HG02610 (cell line): ENCODE results near the gene PLS1.
"Not testable (repeated sequence)": the region's sequence is repeated elsewhere in the genome, so short reads cannot be mapped to it uniquely, and the experiment has no call there.

Experiments used
- ATAC-seq: cut with Tn5 transposase; IDR thresholded peaks from one replicate; pipeline ENCODE4 v1.9.1; 2021; ENCODE audit warnings: mild to moderate bottlenecking, moderate library complexity; ENCODE audit not compliant: unreplicated experiment

PLS1 gene, protein sequence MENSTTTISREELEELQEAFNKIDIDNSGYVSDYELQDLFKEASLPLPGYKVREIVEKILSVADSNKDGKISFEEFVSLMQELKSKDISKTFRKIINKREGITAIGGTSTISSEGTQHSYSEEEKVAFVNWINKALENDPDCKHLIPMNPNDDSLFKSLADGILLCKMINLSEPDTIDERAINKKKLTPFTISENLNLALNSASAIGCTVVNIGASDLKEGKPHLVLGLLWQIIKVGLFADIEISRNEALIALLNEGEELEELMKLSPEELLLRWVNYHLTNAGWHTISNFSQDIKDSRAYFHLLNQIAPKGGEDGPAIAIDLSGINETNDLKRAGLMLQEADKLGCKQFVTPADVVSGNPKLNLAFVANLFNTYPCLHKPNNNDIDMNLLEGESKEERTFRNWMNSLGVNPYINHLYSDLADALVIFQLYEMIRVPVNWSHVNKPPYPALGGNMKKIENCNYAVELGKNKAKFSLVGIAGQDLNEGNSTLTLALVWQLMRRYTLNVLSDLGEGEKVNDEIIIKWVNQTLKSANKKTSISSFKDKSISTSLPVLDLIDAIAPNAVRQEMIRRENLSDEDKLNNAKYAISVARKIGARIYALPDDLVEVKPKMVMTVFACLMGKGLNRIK

DNA sequence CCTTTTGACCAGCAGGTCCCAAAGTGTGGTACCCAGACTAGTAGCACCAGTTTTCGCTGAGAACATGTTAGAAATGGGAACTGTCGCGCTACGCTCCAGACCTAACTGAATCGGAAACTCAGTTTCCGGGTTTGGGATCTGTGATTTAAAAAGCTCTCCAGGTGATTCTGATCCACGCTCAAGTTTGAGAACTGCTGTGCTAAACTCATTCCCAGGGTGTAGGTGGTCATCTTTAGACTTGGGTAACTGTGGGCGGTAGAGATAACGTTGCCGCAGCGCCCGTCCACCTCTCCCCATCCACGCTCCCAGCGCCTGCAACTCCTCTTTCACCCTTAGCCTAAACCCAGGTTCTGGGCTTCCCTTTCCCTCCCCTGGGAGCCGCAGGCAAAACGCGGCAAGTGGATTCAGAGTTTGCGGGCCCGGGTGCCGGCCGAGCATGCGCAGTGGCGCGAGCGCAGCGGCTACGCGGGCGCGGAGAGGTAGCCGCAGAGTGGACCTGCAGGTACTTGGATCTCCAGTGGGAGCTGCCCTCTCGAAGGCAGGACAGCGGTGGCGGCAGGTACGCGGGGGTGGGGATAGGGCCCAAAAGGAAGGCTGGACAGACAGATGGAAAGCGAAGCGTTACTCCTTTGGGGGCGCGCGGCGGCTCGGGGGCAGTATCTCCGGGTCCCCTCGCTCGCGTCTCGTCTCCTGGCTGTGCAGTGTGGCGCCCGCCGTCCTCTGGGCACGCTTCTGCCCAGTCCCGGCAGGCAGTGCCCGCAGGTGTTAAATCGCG is at the start of gene PLS1:
TSS of gene PLS1 (plus strand) at position 443 of the 775 bp plus-strand sequence. CDS start 67,845 bp downstream, outside the sequence.
- ATAC-seq = peak; percentile 86

DNA sequence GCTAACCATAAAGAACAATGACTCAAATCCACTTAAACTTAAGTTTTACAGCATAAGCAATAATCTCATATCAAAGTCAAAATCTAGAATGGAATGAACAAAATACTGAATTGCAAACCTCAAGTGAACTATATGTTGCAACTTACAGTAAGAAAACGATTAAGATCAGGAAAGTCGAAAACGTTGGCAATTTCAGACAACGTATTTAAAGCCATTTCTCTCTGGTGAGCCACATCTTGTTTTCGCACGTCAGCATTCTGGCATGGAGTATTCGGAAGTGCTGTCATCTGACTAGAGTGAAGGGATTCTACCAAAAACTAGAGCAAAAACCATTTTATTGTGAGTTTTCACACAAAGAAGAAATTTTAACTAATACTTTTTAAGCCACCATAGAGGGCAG is 46.2 kb upstream of the PLS1 start:
- no peak for ATAC-seq

DNA sequence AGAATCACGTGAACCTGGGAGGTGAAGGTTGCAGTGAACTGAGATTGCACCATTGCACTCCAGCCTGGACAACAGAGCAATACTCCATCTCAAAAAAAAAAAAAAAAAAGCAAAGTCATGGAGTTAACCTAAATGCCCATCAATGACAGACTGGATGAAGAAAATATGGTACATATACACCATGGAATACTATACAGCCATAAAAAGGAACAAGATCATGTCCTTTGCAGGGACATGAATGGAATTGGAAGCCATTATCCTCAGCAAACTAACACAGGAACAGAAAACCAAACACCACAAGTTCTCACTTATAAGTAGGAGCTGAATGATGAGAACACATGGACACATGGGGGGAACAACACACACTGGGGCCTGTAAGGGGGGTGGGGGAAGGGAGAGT is 43.6 kb upstream of the PLS1 start:
- ATAC-seq = not testable (repeated sequence)

DNA sequence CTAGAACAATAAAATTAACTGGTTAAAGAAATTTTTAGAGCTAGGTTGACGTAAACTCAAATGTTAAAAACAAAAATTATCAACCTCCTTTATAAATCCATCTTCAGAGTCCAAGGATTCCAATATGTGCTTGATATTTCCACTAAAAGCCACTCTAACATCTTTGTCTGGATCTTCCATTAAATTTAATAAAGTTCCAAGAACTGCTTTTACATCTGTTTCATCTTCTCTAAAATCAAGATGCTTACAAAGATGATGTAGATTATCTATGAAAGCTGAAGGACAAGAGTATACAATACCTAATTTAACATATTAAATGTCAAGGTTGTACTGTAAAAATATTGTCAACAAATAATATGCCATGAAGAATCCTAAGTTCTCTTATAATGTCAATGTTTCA is 42.5 kb upstream of the PLS1 start:
- ATAC-seq = no peak

DNA sequence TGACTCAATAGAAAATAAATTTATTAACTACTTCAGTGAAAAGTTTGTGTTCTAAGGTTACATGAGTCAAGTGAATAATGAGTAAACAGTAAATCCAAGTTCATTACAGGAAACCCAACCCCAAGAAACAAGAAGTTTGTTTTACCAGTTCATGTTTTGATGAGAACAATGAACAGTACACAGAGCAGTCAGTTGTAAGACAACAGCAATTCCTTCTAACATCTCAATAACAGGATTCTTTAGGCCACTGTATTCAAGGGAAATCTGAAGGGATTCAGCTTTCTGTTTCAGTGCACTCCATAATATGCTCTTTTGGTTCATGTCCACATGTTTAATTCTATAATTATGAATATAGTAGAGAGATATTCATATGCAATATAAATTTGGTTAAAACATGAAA is 36.1 kb upstream of the PLS1 start:
- ATAC-seq = no peak

DNA sequence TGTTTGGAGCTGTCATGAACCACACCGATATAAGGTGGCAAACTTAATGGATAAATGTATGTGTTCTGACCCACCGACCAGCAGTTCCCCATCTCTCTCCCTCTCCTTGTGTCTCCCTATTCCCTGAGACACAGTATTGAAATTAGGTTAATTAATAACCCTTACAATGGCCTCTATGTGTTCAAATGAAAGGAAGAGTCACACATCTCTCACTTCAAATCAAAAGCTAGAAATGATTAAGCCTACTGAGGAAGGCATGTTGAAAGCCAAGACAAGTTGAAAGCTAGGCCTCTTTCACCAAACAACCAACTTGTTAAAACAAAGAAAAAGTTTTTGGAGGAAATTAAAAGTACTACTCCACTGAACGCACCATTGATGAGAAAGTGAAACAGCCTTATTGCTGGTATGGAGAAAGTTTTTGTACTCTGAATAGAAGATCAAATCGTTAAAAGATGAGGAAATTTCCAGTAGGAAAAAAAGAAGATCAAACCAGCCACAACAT is 32.6 kb upstream of the PLS1 start:
- no peak for ATAC-seq

DNA sequence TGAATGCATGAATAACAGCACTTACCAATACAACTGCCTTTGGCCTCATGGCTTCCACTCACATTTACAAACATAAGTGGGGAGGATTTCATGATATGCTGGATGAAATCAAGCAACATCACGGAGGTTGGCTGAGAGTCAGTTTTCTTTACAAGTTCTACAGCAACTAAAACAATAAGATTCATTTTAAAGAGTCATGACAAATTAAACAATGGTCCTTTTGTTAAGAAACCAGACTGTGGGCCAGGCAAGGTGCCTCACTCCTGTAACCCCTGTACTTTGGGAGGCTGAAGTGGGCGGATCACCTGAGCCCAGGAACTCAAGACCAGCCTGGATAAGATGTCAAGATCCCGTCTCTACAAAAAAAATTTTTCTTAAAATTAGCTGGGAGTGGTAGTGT is 30.1 kb upstream of the PLS1 start:
- ATAC-seq = no peak

DNA sequence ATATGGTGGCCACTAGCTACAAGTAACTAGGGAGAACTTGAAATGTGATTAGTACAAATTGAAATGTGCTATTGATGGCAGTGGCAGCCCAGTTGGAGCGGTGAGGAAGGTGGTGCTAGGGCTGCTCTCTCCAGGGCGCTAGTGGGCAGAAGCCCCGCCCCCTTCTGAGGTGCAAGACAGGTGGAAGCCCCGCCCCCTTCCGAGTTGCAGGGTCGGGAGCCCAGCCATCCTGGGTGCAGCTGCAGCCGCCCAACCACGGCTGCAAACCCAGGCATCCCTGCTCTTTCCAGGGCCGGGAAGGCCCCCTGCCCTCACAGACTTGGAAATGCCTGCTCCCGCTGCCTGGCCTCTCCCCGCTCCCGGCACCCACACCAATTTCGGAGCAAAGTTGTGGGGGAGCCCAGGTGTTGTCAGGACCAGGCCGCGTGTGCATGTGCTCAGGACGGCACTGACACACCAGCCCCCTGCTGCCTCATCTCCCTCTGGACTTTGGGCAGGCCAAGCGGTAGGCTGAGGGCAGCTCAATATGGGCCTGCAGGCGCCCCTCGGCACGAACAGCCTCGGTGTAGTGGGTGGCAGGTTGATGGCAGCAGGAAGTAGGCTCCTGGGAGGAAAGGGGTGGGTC is 27.7 kb upstream of the PLS1 start:
- ATAC-seq = no peak

DNA sequence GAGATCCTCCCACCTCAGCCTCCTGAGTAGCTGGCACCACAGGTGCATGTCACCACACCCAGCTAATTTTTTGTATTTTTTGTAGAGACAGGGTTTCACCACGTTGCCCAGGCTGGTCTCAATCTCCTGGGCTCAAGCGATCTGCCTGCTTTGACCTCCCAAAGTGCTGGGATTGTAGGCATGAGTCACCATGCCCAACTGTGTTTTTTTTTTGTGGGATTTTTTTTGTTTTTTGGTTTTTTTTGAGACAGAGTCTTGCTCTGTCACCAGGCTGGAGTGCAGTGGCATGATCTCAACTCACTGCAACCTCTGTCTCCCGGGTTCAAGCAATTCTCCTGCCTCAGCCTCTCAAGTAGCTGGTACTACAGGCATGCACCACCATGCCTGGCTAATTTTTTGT is 26.8 kb upstream of the PLS1 start:
- ATAC-seq = not testable (repeated sequence)

DNA sequence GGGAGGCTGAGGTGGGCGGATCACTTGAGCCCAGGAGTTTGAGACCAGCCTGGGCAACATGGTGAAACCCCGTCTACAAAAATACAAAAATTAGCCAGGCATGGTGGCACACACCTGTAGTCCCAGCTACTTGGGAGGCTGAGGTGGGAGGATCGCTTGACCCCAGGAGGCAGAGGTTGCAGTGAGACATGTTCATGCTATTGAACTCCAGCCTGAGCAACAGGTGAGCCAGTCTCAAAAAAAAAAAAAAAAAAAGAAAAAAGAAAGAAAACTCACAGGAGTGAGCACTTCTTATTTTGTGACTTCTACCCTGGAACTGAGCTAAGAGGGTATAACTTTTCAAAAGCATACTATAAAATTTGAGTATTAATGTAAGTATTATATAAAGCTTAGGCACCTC is 22.0 kb upstream of the PLS1 start:
- ATAC-seq = not testable (repeated sequence)

DNA sequence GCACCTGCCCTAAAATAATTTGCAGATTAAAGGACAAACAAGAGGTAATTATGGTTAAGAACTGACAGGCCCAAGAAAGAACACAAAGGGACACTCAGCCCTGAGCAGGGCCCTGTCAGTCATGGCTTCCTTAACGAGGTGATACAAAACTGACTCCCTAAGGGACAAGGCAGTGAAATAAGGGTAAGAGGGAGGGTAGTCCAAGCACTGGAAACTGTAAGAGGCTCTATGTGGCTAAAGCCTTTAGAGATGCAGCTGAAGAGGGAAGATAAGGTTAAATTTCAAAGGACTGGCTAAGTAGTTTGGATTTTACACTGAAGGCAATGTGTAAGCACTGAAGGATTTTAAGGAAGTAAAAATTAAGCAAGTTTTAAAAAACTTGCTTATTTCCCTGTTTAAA is 21.5 kb upstream of the PLS1 start:
- ATAC-seq = no peak

DNA sequence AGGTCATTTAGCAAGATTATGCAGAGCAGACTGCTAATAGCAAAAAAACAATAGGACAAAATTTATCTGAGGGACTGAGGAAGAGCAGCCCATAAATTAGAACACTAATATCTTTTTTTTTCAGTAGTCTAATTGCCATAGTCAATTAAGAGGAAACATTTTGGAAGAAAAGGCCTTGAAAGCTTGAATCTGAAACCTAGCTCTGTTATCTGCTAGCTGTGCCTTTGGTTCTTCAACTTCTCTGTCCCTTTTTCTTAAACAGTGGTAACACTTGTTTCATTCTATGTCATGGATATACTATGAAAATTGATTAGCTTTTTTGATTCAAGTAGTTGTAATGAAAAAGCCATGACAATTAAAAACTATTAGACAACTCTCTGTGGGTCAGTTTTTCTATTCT is 19.4 kb upstream of the PLS1 start:
- no peak for ATAC-seq

DNA sequence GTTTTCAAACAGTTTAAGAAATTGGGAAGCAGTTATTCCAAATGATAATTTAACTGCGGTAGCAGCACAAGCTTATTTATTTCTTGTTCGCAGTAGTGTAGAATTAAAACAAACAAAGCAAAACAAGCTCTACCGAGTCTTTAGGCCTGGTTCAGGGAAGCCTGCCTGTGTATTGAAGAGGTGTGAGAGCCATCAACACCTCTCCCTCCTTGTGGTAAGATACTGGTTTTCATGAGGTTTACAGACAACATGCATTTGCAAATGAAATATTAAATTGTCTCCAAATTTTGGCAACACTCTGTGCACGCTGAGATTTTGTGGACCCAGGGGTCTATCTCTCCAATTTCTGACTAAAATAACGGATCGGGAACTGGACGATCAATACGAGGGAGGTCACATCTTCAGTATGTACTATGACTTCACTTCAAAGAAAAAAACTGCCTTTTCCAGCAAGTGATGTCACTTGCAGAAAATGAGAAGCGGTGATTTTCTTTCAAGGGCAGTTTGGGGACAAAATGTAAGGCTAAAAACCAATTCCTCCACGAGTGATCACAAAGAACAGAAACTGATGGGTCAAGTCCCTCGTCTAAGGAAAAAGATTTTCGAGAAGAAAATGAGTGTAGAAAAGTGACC is 18.4 kb upstream of the PLS1 start:
- ATAC-seq = no peak

DNA sequence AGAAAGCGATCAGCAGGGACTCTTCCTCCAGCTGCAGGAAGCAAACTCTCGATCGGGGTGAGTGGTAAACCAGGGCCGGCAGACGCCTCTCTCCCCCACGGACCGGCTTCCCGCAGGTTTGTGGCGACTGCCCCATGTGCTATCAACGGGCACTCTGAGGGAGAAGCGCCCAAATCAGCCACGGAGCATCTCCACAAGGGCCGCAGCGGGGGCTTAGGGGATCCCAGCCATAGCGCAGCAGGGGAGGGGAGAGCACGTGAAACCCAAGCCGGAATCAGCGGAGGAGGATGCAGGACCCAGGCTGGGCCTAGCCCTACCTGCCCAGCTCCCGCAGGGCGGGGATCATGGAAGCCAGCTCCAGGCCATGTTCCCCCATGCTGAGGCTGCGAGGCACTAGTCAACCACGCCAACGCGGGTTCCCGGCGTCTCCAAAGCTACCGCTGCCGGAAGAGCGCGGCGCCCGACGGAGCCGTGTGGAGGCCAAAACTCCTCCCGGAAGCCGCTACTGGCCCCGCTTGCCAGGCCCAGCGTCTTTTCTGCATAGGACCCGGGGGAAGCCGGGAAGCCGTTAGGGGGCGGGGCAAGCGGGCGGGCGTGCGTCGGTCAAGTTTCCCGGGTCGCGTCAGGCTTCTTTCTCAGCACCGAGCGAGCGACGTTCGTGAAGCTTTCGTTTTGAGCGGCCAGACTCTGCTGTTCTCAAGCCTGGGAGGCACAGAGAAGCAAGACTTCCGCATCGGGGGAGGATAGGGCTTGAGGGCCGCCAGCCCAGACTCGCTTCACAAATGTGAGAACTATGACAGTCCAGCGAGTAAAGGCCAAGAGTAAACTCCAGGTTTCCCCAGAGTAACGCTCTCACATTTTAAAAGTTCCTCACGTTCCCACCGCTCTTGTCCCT is 17.6 kb upstream of the PLS1 start, which contains the start of gene ATR:
TSS of gene ATR (minus strand) at position 405 of the 895 bp plus-strand sequence. CDS start at position 376, 29 bp downstream.
- peak; percentile 96 for ATAC-seq

DNA sequence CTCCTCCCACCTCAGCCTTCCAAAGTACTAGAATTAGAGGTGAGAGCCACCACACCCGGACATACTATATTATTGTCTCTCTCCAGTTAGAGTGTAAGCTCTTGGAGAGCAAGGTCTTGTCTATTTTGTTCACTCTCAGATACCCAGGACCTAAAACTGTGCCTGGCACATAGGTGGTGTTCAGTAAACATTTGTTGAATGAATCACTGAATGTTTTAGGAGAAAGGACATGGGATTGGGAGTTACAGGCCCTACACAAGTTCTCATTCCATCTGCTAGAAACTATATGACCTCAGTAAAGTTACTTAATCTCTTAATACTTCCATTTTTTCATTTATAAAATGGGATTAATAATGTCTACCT is 16.2 kb upstream of the PLS1 start:
- ATAC-seq = no peak

DNA sequence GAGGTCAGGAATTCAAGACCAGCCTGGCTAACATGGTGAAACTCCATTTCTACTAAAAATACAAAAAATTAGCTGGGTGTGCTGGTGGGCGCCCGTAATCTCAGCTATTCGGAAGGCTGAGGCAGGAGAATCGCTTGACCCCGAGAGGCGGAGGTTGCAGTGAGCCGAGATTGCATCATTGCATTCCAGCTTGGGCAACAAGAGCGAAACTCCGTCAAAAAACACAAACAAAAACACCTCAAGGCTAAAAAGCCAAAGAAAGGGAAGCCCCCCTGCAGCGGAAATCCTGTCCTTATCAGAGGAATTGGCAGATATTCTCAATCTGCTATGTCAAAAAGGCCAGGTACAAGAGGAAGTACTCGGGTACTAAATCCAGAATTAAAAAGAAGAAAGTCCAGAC is 15.1 kb upstream of the PLS1 start:
- ATAC-seq = not testable (repeated sequence)

DNA sequence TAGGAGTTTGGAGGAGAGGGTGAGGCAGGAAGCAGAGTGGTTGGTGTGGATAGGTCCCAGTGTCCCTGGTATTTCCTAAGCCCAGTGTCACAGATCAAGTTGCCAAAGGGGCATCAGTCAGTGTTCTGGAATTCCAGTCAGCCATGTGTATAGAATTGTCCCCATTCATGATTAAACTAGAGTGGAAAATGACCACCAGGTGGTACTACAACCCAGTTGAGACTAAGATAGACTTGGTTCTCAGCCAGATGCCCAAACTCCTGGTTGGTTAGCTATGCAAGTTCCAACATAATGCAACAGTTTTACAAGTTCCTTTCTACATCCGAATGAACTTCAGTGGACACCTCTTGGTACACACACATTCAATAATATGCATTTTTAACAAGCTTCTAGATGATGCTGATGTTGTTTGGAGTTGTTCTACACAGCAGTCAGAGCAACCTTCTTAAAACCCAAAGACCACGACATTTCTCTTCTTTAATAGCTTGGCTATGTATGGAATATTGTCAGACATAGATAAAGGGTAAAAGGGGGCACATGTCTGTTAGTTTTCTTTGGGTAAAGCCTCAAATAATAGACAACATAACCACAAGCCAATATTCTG is 9.3 kb upstream of the PLS1 start:
- ATAC-seq = peak; percentile 61

DNA sequence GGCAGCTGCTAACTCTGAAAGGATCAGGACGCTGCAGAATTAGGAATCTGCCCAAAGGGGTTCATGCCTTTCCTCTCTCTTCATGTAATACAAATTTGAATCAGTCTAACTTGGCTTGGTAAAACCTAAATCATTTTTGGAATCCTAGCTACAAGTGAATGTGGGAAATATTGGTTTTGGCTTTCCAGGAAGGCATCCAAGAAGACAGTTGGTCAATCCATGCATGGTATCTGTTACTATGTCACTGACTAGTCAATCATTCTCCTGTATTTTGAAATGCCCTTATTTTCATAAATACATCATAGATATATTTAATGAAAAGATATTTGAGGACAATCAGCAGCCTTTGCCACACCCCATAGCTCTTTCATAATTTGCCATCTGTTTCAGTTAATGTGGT is 7.5 kb upstream of the PLS1 start:
- no peak for ATAC-seq

DNA sequence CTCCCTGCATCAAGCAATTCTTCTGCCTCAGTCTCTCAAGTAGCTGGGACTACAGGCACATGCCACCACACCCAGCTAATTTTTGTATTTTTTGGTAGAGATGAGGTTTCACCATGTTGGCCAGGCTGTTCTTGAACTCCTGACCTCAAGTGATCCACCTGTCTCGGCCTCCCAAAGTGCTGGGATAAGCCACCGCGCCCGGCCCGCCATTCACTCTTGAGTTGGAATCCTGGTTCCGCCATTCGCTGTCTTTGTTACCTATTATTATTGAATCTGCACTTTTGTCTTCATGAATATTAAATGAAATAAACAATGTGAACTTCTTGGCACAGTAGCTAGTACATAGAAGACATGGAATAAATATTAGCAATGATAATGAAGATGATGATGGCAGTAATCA is 3.9 kb upstream of the PLS1 start:
- not testable (repeated sequence) for ATAC-seq
